Osteoblast (primary cell): ENCODE measurements around the gene FERMT2. TPM values are rescaled to one million over a fixed set of nuclear protein-coding genes. Genes with fewer than 3 reads are reported as not detected.
"Not testable (repeated sequence)": the region's sequence is repeated elsewhere in the genome, so short reads cannot be mapped to it uniquely, and the experiment has no call there.

Experiments
- DNase-seq: peaks from one replicate; pipeline ENCODE4 v3.0.0; 2011; ENCODE audit warnings: low spot score, mixed read lengths; ENCODE audit not compliant: insufficient read length; ENCODE audit errors: missing footprints
- H2AFZ ChIP-seq: 2 replicates; pipeline ENCODE4 v1.6.0; 2011; ENCODE audit warnings: mild to moderate bottlenecking, low read length
- H3K27ac ChIP-seq: 2 replicates; pipeline ENCODE4 v1.5.1; 2011; ENCODE audit warnings: mild to moderate bottlenecking, low read depth, low read length, moderate library complexity
- H3K27me3 ChIP-seq: 2 replicates; pipeline ENCODE4 v1.6.0; 2012; ENCODE audit warnings: mild to moderate bottlenecking, control low read depth, inconsistent platforms, low read length, moderate library complexity; ENCODE audit not compliant: insufficient read depth
- H3K36me3 ChIP-seq: 2 replicates; pipeline ENCODE4 v1.5.1; 2011; ENCODE audit warnings: mild to moderate bottlenecking, low read length, control low read depth, moderate library complexity; ENCODE audit not compliant: insufficient read depth
- H3K4me1 ChIP-seq: 2 replicates; pipeline ENCODE4 v1.5.1; 2011; ENCODE audit warnings: mild to moderate bottlenecking, low read length, control low read depth, moderate library complexity; ENCODE audit not compliant: insufficient read depth
- H3K4me2 ChIP-seq: 2 replicates; pipeline ENCODE4 v1.6.0; 2011; ENCODE audit warnings: mild to moderate bottlenecking, low read length; ENCODE audit not compliant: insufficient read depth
- H3K4me3 ChIP-seq: fragments of 200-600 bp; sonication (generic); 3 replicates; pipeline ENCODE4 v1.5.1; 2012; ENCODE audit warnings: mild to moderate bottlenecking, low read length, inconsistent platforms; ENCODE audit not compliant: insufficient read depth
- H3K79me2 ChIP-seq: 2 replicates; pipeline ENCODE4 v1.6.0; 2012; ENCODE audit warnings: mild to moderate bottlenecking, low read length, control low read depth, inconsistent platforms; ENCODE audit not compliant: insufficient read depth
- H3K9me3 ChIP-seq: 2 replicates; pipeline ENCODE4 v1.5.1; 2011; ENCODE audit warnings: low read depth, low read length, control low read depth
- H4K20me1 ChIP-seq: 2 replicates; pipeline ENCODE4 v1.6.0; 2012; ENCODE audit warnings: mild to moderate bottlenecking, low read length, control low read depth; ENCODE audit not compliant: insufficient read depth
- CTCF ChIP-seq: IDR thresholded peaks from 2 replicates; pipeline ENCODE4 v1.5.1; 2011; ENCODE audit warnings: mild to moderate bottlenecking, low read depth, low read length, moderate library complexity; ENCODE audit errors: extremely low read depth
- total RNA-seq: library from RNA; depleted of rRNA; stranded (reverse); fragments of >200 nt; gene quantifications from 2 replicates; pipeline ENCODE4 v1.2.3, GENCODE V29; 2012

Gene FERMT2
- total RNA-seq, 1 donor, result 280 TPM

- H3K79me2 ChIP-seq, result peaks cover 100% of the 10 kb centered on the region
- peak overlapping the region; percentile 65 for H3K4me2 ChIP-seq
- H3K36me3 ChIP-seq, result no peaks in the 10 kb centered on the region
- H3K9me3 ChIP-seq, result no peaks in the 10 kb centered on the region
- peak; percentile 58 for DNase-seq
- H3K4me3 ChIP-seq, result no peak overlapping the region
- peaks cover 96% of the 10 kb centered on the region for H4K20me1 ChIP-seq
- no peak overlapping the region for H2AFZ ChIP-seq
- no peaks in the 10 kb centered on the region for H3K27me3 ChIP-seq
- TF ChIP-seq CTCF, result no peak
- H3K27ac ChIP-seq, result peak overlapping the region; percentile 55
- peaks cover 63% of the 10 kb centered on the region for H3K4me1 ChIP-seq
Observed at GRCh38 chr14:52926953-52927352, 23.9 kb downstream of the FERMT2 start.

DNA sequence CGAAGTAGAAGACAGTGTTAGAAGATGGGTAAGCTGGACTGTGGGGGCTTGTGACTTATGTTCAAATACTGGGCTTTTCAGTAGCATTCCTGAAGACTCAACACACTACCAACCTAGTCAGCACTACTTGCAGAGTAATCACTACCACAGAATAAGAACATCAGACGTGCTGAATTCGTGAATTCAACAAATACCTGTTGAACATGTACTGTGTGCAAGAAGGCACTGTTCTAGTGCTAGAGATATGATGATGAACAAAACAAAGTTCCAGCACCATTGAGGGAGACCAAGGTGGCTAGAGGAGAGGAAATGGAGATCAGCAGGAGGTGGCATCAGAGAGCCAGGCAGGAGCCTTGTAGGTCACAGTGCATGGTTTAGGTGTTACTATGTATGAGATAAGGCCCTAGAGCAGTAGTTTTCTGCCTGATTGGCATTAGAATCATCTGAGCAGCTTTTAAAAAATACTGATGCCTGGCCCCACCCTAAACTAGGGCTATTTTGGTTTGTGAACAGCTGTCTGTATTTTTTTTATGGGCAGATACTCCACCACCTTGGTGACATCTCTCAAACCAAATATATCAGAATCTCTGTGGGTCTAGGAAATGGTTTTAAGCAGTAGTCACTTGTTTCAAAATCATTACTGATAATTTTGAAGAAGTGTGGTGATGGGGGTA lies 26.8 kb downstream of the FERMT2 start:
- Histone ChIP-seq H3K79me2 (peaks cover 100% of the 10 kb centered on the region), H3K36me3 (peaks cover 15% of the 10 kb centered on the region), H3K27ac (peak overlapping the region; percentile 38), H2AFZ (no peak overlapping the region), H3K4me3 (no peak overlapping the region), H3K27me3 (no peaks in the 10 kb centered on the region), H3K9me3 (no peaks in the 10 kb centered on the region), H3K4me2 (peak overlapping the region; percentile 43), H3K4me1 (peaks cover 85% of the 10 kb centered on the region), H4K20me1 (peaks cover 96% of the 10 kb centered on the region)
- no peak for TF ChIP-seq CTCF
- no peak for DNase-seq

DNA sequence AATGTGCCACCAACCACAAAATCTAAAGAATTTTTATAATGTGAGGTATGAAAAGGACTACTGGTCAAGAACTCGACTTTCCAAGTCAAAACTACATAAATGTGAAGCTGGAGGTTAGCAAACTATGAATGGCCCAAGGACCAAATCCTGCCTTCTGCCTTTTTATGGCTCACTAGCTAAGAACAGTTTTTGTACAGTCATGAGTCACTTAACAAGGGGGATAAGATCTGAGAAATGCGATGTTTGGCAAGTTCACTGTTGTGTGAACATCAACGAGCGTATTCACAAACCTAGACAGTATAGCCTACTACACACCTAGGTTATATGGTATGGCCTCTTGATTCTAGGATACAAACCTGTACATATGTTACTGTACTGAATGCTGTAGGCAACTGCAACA lies 28.2 kb downstream of the FERMT2 start:
- peaks cover 23% of the 10 kb centered on the region for H3K36me3 ChIP-seq
- no peak overlapping the region for H3K4me3 ChIP-seq
- H3K9me3 ChIP-seq, result no peaks in the 10 kb centered on the region
- no peak for TF ChIP-seq CTCF
- peaks cover 92% of the 10 kb centered on the region for H3K79me2 ChIP-seq
- peaks cover 89% of the 10 kb centered on the region for H4K20me1 ChIP-seq
- H2AFZ ChIP-seq, result no peak overlapping the region
- H3K4me1 ChIP-seq, result peaks cover 86% of the 10 kb centered on the region
- peak overlapping the region; percentile 43 for H3K4me2 ChIP-seq
- no peak for DNase-seq
- peak overlapping the region; percentile 38 for H3K27ac ChIP-seq
- H3K27me3 ChIP-seq, result no peaks in the 10 kb centered on the region

DNA sequence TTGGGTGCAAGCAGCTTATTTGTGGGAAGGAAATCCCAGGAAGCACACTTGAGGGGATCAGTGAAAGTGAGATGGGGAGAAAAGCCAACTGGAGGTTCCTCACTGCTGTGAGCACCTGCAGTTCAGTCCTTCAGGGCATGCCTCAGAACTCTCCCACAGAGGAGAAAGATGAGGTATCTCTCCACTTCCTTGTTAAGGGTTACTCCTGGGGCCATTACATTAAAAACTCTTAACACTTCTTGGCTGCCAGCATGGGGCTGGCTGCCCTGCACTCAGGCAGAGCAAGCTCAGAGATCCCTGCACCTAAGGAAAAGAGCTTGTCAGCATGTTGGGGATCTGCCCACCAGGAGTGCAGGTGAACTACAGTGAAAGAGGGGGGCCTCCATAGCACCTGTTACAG lies 28.8 kb downstream of the FERMT2 start:
- DNase-seq, result no peak
- no peak overlapping the region for H3K4me3 ChIP-seq
- H3K9me3 ChIP-seq, result no peaks in the 10 kb centered on the region
- H3K4me2 ChIP-seq, result peak overlapping the region; percentile 25
- H3K4me1 ChIP-seq, result peaks cover 86% of the 10 kb centered on the region
- no peak overlapping the region for H2AFZ ChIP-seq
- H3K36me3 ChIP-seq, result peaks cover 26% of the 10 kb centered on the region
- H3K27me3 ChIP-seq, result no peaks in the 10 kb centered on the region
- H3K27ac ChIP-seq, result peak overlapping the region; percentile 34
- TF ChIP-seq CTCF, result no peak
- H4K20me1 ChIP-seq, result peaks cover 86% of the 10 kb centered on the region
- H3K79me2 ChIP-seq, result peaks cover 92% of the 10 kb centered on the region

- Histone ChIP-seq H3K79me2 (peaks cover 92% of the 10 kb centered on the region), H3K36me3 (peaks cover 40% of the 10 kb centered on the region), H3K27ac (peak overlapping the region; percentile 25), H4K20me1 (peaks cover 73% of the 10 kb centered on the region), H3K4me1 (peaks cover 78% of the 10 kb centered on the region)
- not testable (repeated sequence) for H3K27me3 ChIP-seq, H3K4me2 ChIP-seq, H3K9me3 ChIP-seq, H2AFZ ChIP-seq, DNase-seq, H3K4me3 ChIP-seq
Observed at GRCh38 chr14:52920411-52920810, 30.4 kb downstream of the FERMT2 start.
